ENCODE results near the gene KIF4B.
"Not testable (repeated sequence)": the region's sequence is repeated elsewhere in the genome, so short reads cannot be mapped to it uniquely, and the experiment has no call there.

KIF4B gene

DNA sequence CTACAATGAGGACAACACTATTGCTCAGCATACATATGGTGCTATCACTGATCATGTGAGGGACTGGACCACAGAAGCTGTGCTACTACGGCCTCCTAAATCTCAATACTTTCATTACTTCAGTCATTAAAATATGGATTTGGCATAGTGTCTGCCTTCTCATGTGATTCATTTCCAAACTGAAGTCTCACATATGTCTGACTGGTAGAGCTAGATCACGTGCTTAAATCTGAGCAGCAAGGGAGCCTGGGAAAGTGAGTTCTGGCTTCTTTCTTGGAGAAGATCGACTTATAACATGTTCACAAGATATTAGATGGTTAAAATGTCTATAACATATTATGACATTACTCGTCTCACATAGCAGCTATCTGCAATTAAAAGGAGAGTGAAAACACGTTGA lies 8.3 kb downstream of the KIF4B start:
- no peak for DNase-seq (ENCODE audit: low read depth)
- TF ChIP-seq, protein P1, sequence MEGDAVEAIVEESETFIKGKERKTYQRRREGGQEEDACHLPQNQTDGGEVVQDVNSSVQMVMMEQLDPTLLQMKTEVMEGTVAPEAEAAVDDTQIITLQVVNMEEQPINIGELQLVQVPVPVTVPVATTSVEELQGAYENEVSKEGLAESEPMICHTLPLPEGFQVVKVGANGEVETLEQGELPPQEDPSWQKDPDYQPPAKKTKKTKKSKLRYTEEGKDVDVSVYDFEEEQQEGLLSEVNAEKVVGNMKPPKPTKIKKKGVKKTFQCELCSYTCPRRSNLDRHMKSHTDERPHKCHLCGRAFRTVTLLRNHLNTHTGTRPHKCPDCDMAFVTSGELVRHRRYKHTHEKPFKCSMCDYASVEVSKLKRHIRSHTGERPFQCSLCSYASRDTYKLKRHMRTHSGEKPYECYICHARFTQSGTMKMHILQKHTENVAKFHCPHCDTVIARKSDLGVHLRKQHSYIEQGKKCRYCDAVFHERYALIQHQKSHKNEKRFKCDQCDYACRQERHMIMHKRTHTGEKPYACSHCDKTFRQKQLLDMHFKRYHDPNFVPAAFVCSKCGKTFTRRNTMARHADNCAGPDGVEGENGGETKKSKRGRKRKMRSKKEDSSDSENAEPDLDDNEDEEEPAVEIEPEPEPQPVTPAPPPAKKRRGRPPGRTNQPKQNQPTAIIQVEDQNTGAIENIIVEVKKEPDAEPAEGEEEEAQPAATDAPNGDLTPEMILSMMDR (IDR thresholded peaks at IDR 0.05; ENCODE audit: control insufficient read depth, insufficient read depth, low read depth, low read length, missing control alignments), result no peak
- H3K4me3 ChIP-seq (ENCODE audit: control insufficient read depth, low read depth, low read length), result no peak overlapping the region

DNA sequence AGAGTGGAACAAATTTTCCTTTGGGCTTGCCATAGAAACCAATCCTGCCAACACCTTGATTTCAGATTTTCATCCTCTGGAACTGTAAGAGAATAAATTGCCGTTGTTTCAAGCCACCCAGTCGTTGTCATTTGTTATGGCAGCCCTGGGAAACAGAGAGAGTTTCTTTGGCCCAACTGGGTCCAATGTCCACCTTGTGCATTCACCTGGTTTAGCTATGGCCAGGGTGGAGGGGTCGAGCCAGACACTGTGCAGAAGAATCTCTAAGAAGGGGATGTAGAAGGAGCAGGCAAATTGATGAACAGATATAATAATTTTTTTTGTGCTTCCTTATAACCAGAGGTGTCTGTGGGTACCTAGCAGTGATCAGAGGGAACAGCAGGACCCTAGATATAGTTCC lies 9.8 kb downstream of the KIF4B start:
- DNase-seq (ENCODE audit: low read depth), result no peak
- TF ChIP-seq, protein P1 (IDR thresholded peaks at IDR 0.05; ENCODE audit: control insufficient read depth, insufficient read depth, low read depth, low read length, missing control alignments), result no peak
- H3K4me3 ChIP-seq (ENCODE audit: control insufficient read depth, low read depth, low read length), result no peak overlapping the region

DNA sequence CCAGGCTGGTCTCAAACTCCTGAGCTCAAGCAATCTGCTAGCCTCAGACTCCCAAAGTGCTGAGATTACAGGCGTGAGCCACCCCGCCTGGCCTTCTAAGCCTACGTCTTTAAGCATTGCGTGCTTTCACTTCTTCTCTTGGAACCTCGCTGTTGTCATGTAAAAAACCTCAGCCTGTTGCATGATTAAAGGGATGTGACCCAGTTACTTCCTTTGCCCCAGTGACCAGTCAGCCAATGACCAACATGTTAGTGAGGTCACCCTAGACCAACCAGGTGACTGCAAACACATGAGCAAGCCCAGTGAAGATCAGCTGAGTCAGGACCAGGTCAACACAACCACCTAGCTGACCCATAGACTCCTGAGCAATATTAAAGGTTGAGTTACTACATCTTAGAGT lies 10.5 kb downstream of the KIF4B start:
- no peak for DNase-seq (ENCODE audit: low read depth)
- TF ChIP-seq, protein P1 (IDR thresholded peaks at IDR 0.05; ENCODE audit: control insufficient read depth, insufficient read depth, low read depth, low read length, missing control alignments), result no peak
- no peak overlapping the region for H3K4me3 ChIP-seq (ENCODE audit: control insufficient read depth, low read depth, low read length)

- no peak overlapping the region for H3K4me3 ChIP-seq (ENCODE audit: control insufficient read depth, low read depth, low read length)
- TF ChIP-seq, protein P1 (IDR thresholded peaks at IDR 0.05; ENCODE audit: control insufficient read depth, insufficient read depth, low read depth, low read length, missing control alignments), result no peak
- DNase-seq (ENCODE audit: low read depth), result no peak
These were observed 12.3 kb downstream of the KIF4B start for GRCh38 chr5:155025895-155026294.

GRCh38 chr5:155027993-155028629 lies 14.6 kb downstream of the KIF4B start:
- no peak overlapping the region for H3K4me3 ChIP-seq (ENCODE audit: control insufficient read depth, low read depth, low read length)
- TF ChIP-seq, protein P1 (IDR thresholded peaks at IDR 0.05; ENCODE audit: control insufficient read depth, insufficient read depth, low read depth, low read length, missing control alignments), result peak; percentile 9
- no peak for DNase-seq (ENCODE audit: low read depth)

GRCh38 chr5:155029240-155029639 lies 15.7 kb downstream of the KIF4B start:
- H3K4me3 ChIP-seq (ENCODE audit: control insufficient read depth, low read depth, low read length), result no peak overlapping the region
- DNase-seq (ENCODE audit: low read depth), result no peak
- TF ChIP-seq, protein P1 (IDR thresholded peaks at IDR 0.05; ENCODE audit: control insufficient read depth, insufficient read depth, low read depth, low read length, missing control alignments), result no peak

- DNase-seq (ENCODE audit: low read depth); H3K4me3 ChIP-seq (ENCODE audit: control insufficient read depth, low read depth, low read length): not testable (repeated sequence)
These were observed 20.7 kb downstream of the KIF4B start for GRCh38 chr5:155034145-155034744.

DNA sequence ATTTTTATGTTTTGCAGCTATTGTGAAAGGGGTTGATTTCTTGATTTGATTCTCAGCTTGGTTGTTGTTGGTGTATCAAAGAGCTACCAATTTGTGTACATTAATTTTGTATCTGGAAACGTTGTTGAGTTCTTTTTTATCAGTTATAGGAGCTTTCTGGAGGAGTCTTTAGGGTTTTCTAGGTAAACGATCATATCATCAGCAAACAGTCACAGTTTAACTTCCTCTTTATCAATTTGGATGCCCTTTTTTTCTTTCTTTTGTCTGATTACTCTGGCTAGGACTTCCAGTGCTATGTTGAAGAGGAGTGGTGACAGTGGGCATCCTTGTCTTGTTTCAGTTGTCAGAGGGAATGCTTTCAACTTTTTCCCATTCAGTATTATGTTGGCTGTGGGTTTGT lies 21.5 kb downstream of the KIF4B start:
- DNase-seq (ENCODE audit: low read depth); H3K4me3 ChIP-seq (ENCODE audit: control insufficient read depth, low read depth, low read length): not testable (repeated sequence)

Measured in AG09309 (cell line).